WTC11 (cell line): ENCODE data around the gene CXCR5. TPM values are rescaled to one million over a fixed set of nuclear protein-coding genes. Genes with fewer than 3 reads are reported as not detected.

Experiments used
- ATAC-seq: fragments of 200-7000 bp; cut with Tn5 transposase; 2 replicates; pipeline ENCODE4 v1.10.0; 2021; ENCODE audit warnings: mild to moderate bottlenecking, moderate library complexity
- CTCF ChIA-PET: fragments of 300-600 bp; sonication (Branson Sonifier 250); formaldehyde crosslinking; loops from one replicate; lab custom pipeline; 2021; ENCODE audit warnings: antibody characterized with exemption; lab: Charles Lee
- POLR2A ChIA-PET: fragments of 350-600 bp; sonication (Branson Sonifier 250); formaldehyde crosslinking; loops from one replicate; lab custom pipeline; 2021; ENCODE audit warnings: antibody characterized with exemption; lab: Charles Lee
- DNase-seq: peaks from one replicate; pipeline ENCODE4 v3.0.0; 2021; ENCODE audit warnings: low spot score
- H3K27ac Mint-ChIP-seq: 2 replicates; pipeline ENCODE4 v1.8.0; 2021; ENCODE audit warnings: mixed read lengths
- H3K27me3 Mint-ChIP-seq: 2 replicates; pipeline ENCODE4 v1.8.0; 2021; ENCODE audit warnings: low read depth, mild to moderate bottlenecking, moderate library complexity, mixed read lengths
- H3K36me3 Mint-ChIP-seq: 2 replicates; pipeline ENCODE4 v1.8.0; 2021; ENCODE audit warnings: mixed read lengths
- H3K4me1 Mint-ChIP-seq: 2 replicates; pipeline ENCODE4 v1.8.0; 2022; ENCODE audit warnings: mixed read lengths
- H3K4me3 Mint-ChIP-seq: 2 replicates; pipeline ENCODE4 v1.8.0; 2021; ENCODE audit warnings: mild to moderate bottlenecking, moderate library complexity, mixed read lengths
- H3K9me3 Mint-ChIP-seq: 2 replicates; pipeline ENCODE4 v1.8.0; 2021; ENCODE audit warnings: mixed read lengths
- ARID4B ChIP-seq: sonication (generic); formaldehyde crosslinking; IDR thresholded peaks from 2 replicates; pipeline ENCODE4 v1.8.0; 2023; ENCODE audit warnings: missing genetic modification reagents, mild to moderate bottlenecking, borderline replicate concordance
- GRHL2 ChIP-seq: fragments of 250-450 bp; sonication (Bioruptor Pico); IDR thresholded peaks from 2 replicates; pipeline ENCODE4 v1.8.0; 2022; ENCODE audit warnings: mild to moderate bottlenecking, moderate library complexity; ENCODE audit not compliant: insufficient replicate concordance, severe bottlenecking
- HMGA2 ChIP-seq: fragments of 250-450 bp; sonication (Bioruptor Pico); IDR thresholded peaks from 2 replicates; pipeline ENCODE4 v1.4.0; 2021; ENCODE audit warnings: mild to moderate bottlenecking, moderate library complexity
- MXD4 ChIP-seq: fragments of 250-450 bp; sonication (Bioruptor Pico); IDR thresholded peaks from 2 replicates; pipeline ENCODE4 v1.8.0; 2021; ENCODE audit warnings: mild to moderate bottlenecking, moderate library complexity, borderline replicate concordance
- RELA ChIP-seq: sonication (generic); formaldehyde crosslinking; IDR thresholded peaks from 2 replicates; pipeline ENCODE4 v1.8.1; 2022; ENCODE audit warnings: missing genetic modification reagents, mild to moderate bottlenecking, borderline replicate concordance
- RORB ChIP-seq: fragments of 250-450 bp; sonication (Bioruptor Pico); IDR thresholded peaks from 2 replicates; pipeline ENCODE4 v1.9.0; 2021; ENCODE audit warnings: mild to moderate bottlenecking
- SMAD3 ChIP-seq: sonication (generic); formaldehyde crosslinking; IDR thresholded peaks from 2 replicates; pipeline ENCODE4 v1.8.0; 2022; ENCODE audit warnings: missing genetic modification reagents, mild to moderate bottlenecking, borderline replicate concordance
- SMAD4 ChIP-seq: sonication (generic); formaldehyde crosslinking; IDR thresholded peaks from 2 replicates; pipeline ENCODE4 v1.8.0; 2022; ENCODE audit warnings: mild to moderate bottlenecking, missing genetic modification reagents
- ZBTB21 ChIP-seq: sonication (generic); formaldehyde crosslinking; IDR thresholded peaks from 2 replicates; pipeline ENCODE4 v1.8.1; 2023; ENCODE audit warnings: mild to moderate bottlenecking, missing genetic modification reagents, borderline replicate concordance
- ZNF512 ChIP-seq: sonication (generic); formaldehyde crosslinking; IDR thresholded peaks from 2 replicates; pipeline ENCODE4 v1.8.1; 2022; ENCODE audit warnings: missing genetic modification reagents, borderline replicate concordance
- total RNA-seq: library from RNA; stranded (reverse); gene quantifications from 3 replicates; pipeline ENCODE4 v1.2.3, GENCODE V29; 2021
- TF ChIP-seq, protein P1 (sequence below): fragments of 250-450 bp; sonication (Bioruptor Pico); IDR thresholded peaks from 2 replicates; pipeline ENCODE4 v1.9.0; 2021; ENCODE audit warnings: mild to moderate bottlenecking
- TF ChIP-seq, protein P2 (sequence below): sonication (generic); formaldehyde crosslinking; IDR thresholded peaks from 2 replicates; pipeline ENCODE4 v1.8.0; 2022; ENCODE audit warnings: missing genetic modification reagents

Gene CXCR5
- total RNA-seq, 1 experiment from 2014 or later, result 0.07 TPM

- no peak for TF ChIP-seq RELA (CRISPR knock-in tag)
Measured at GRCh38 chr11:118885831-118886565, 2.3 kb downstream of the CXCR5 start (continued).

DNA sequence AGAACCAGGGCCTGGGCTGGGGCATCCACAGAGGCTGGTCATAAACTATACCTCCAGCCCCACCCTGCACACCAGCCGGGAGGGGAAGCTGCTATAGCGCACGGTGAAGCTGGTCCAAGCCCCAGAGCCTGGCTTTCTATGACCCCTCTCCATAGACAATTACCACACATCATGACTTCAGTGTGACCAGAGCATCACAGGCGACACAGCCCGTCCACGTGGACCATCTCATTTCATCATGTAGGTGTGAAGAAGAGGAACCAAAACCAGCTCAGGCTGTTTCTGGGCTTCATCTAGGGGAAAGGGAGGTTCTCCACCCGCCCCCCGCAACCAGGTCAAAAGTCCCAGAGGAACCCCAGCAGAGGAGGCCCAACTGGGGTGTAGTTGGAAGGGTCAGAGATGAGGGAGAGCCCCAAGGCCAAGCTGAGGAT is 3.0 kb downstream of the CXCR5 start:
- Mint-ChIP-seq H3K4me1 (peaks cover 20% of the 10 kb centered on the region), H3K36me3 (no peaks in the 10 kb centered on the region), H3K4me3 (no peak overlapping the region), H3K9me3 (no peaks in the 10 kb centered on the region), H3K27ac (no peak overlapping the region), H3K27me3 (peaks cover 8% of the 10 kb centered on the region; the same call in 1 of the 2 replicates)
- ATAC-seq (no peak), DNase-seq (no peak)
- CTCF ChIA-PET, result no interaction called here
- POLR2A ChIA-PET, result no interaction called here
- TF ChIP-seq ARID4B (CRISPR knock-in tag) (no peak), SMAD3 (CRISPR knock-in tag) (no peak), GRHL2 (CRISPR knock-in tag) (no peak), ZBTB21 (CRISPR knock-in tag) (no peak), ZNF512 (CRISPR knock-in tag) (no peak), HMGA2 (CRISPR knock-in tag) (no peak), MXD4 (CRISPR knock-in tag) (no peak), SMAD4 (no peak), RORB (CRISPR knock-in tag) (no peak)
- TF ChIP-seq, protein P1, sequence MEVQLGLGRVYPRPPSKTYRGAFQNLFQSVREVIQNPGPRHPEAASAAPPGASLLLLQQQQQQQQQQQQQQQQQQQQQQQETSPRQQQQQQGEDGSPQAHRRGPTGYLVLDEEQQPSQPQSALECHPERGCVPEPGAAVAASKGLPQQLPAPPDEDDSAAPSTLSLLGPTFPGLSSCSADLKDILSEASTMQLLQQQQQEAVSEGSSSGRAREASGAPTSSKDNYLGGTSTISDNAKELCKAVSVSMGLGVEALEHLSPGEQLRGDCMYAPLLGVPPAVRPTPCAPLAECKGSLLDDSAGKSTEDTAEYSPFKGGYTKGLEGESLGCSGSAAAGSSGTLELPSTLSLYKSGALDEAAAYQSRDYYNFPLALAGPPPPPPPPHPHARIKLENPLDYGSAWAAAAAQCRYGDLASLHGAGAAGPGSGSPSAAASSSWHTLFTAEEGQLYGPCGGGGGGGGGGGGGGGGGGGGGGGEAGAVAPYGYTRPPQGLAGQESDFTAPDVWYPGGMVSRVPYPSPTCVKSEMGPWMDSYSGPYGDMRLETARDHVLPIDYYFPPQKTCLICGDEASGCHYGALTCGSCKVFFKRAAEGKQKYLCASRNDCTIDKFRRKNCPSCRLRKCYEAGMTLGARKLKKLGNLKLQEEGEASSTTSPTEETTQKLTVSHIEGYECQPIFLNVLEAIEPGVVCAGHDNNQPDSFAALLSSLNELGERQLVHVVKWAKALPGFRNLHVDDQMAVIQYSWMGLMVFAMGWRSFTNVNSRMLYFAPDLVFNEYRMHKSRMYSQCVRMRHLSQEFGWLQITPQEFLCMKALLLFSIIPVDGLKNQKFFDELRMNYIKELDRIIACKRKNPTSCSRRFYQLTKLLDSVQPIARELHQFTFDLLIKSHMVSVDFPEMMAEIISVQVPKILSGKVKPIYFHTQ (CRISPR knock-in tag), result no peak
- TF ChIP-seq, protein P2, sequence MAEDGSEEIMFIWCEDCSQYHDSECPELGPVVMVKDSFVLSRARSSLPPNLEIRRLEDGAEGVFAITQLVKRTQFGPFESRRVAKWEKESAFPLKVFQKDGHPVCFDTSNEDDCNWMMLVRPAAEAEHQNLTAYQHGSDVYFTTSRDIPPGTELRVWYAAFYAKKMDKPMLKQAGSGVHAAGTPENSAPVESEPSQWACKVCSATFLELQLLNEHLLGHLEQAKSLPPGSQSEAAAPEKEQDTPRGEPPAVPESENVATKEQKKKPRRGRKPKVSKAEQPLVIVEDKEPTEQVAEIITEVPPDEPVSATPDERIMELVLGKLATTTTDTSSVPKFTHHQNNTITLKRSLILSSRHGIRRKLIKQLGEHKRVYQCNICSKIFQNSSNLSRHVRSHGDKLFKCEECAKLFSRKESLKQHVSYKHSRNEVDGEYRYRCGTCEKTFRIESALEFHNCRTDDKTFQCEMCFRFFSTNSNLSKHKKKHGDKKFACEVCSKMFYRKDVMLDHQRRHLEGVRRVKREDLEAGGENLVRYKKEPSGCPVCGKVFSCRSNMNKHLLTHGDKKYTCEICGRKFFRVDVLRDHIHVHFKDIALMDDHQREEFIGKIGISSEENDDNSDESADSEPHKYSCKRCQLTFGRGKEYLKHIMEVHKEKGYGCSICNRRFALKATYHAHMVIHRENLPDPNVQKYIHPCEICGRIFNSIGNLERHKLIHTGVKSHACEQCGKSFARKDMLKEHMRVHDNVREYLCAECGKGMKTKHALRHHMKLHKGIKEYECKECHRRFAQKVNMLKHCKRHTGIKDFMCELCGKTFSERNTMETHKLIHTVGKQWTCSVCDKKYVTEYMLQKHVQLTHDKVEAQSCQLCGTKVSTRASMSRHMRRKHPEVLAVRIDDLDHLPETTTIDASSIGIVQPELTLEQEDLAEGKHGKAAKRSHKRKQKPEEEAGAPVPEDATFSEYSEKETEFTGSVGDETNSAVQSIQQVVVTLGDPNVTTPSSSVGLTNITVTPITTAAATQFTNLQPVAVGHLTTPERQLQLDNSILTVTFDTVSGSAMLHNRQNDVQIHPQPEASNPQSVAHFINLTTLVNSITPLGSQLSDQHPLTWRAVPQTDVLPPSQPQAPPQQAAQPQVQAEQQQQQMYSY (CRISPR knock-in tag), result no peak
